ENCODE data around the gene SND1.

SND1 gene

GRCh38 chr7:127928852-127929251 is 276.9 kb downstream of the SND1 start:
- peaks cover 42 to 75% (median 50%) of the 10 kb centered on the region in 11 experiments for H3K36me3 ChIP-seq

GRCh38 chr7:127930341-127931328 is 278.6 kb downstream of the SND1 start:
- TF ChIP-seq Cebpa-rat (IDR thresholded peaks at IDR 0.05) = no peak
- Histone ChIP-seq H3K4me2 (peak overlapping the region in 7 of 11 experiments; percentile 10 to 83 (median 73); a peak in 11 of 22 replicates), H3K36me3 (peaks cover 46 to 68% (median 53%) of the 10 kb centered on the region in 11 experiments), H3K4me1 (peaks cover 31 to 66% (median 50%) of the 10 kb centered on the region in 10 experiments), H3K27me3 (no peaks in the 10 kb centered on the region), H4K20me1 (peaks cover 0 to 54% (median 32%) of the 10 kb centered on the region in 11 experiments; a peak in 14 of 22 replicates), H3K27ac (no peak overlapping the region), H3K4me3 (peak overlapping the region in 1 of 10 experiments; percentile 5; a peak in 1 of 20 replicates), H3K9me3 (replicated peaks in 1 of 11) (peaks cover 17 to 24% (median 18%) of the 10 kb centered on the region in 11 experiments), H3K9ac (no peak overlapping the region; a peak in 1 of 22 replicates)

More at GRCh38 chr7:127928852-127929251, 276.9 kb downstream of the SND1 start:
- H3K27me3 ChIP-seq = no peaks in the 10 kb centered on the region
- TF ChIP-seq Cebpa-rat (IDR thresholded peaks at IDR 0.05) = no peak
- peaks cover 31 to 54% (median 38%) of the 10 kb centered on the region in 10 experiments for H3K4me1 ChIP-seq
- peak overlapping the region in 2 of 11 experiments; percentile 19 to 20; a peak in 2 of 22 replicates for H3K9ac ChIP-seq
- peaks cover 0 to 61% (median 30%) of the 10 kb centered on the region in 11 experiments; a peak in 13 of 22 replicates for H4K20me1 ChIP-seq
- H3K4me3 ChIP-seq = peak overlapping the region in 2 of 10 experiments; percentile 26 to 28; a peak in 2 of 20 replicates
- peak overlapping the region; percentile 19 to 83 (median 69); a peak in 20 of 22 replicates for H3K4me2 ChIP-seq
- H3K9me3 ChIP-seq (replicated peaks in 1 of 11) = peaks cover 17 to 24% (median 18%) of the 10 kb centered on the region in 11 experiments
- no peak overlapping the region for H3K27ac ChIP-seq

- H3K9me3 ChIP-seq (replicated peaks in 1 of 11) = peaks cover 17 to 24% (median 18%) of the 10 kb centered on the region in 11 experiments
- peaks cover 0 to 46% (median 33%) of the 10 kb centered on the region in 11 experiments; a peak in 14 of 22 replicates for H4K20me1 ChIP-seq
- no peak overlapping the region for H3K9ac ChIP-seq
- H3K27me3 ChIP-seq = no peaks in the 10 kb centered on the region
- no peak overlapping the region for H3K4me3 ChIP-seq
- H3K36me3 ChIP-seq = peaks cover 52 to 82% (median 57%) of the 10 kb centered on the region in 11 experiments
- TF ChIP-seq Cebpa-rat (IDR thresholded peaks at IDR 0.05) = no peak
- no peak overlapping the region for H3K27ac ChIP-seq
- no peak overlapping the region for H3K4me2 ChIP-seq
- H3K4me1 ChIP-seq = peaks cover 23 to 72% (median 51%) of the 10 kb centered on the region in 10 experiments
Observed at GRCh38 chr7:127932076-127932475, 280.1 kb downstream of the SND1 start.

- H3K4me2 ChIP-seq = no peak overlapping the region
- no peaks in the 10 kb centered on the region for H3K27me3 ChIP-seq
- H3K9ac ChIP-seq = no peak overlapping the region
- no peak for TF ChIP-seq Cebpa-rat (IDR thresholded peaks at IDR 0.05)
- peaks cover 52 to 87% (median 61%) of the 10 kb centered on the region in 11 experiments for H3K36me3 ChIP-seq
- peaks cover 19 to 68% (median 47%) of the 10 kb centered on the region in 10 experiments for H3K4me1 ChIP-seq
- H3K27ac ChIP-seq = no peak overlapping the region
- peaks cover 17 to 24% (median 18%) of the 10 kb centered on the region in 11 experiments for H3K9me3 ChIP-seq (replicated peaks in 1 of 11)
- no peak overlapping the region for H3K4me3 ChIP-seq
- peaks cover 0 to 47% (median 29%) of the 10 kb centered on the region in 11 experiments; a peak in 14 of 22 replicates for H4K20me1 ChIP-seq
Observed at GRCh38 chr7:127932496-127932895, 280.5 kb downstream of the SND1 start.

GRCh38 chr7:127933146-127933545 is 281.2 kb downstream of the SND1 start:
- H3K27me3 ChIP-seq = no peaks in the 10 kb centered on the region
- H3K36me3 ChIP-seq = peaks cover 52 to 93% (median 68%) of the 10 kb centered on the region in 11 experiments
- H3K9me3 ChIP-seq (replicated peaks in 1 of 11) = peaks cover 17 to 24% (median 18%) of the 10 kb centered on the region in 11 experiments
- TF ChIP-seq Cebpa-rat (IDR thresholded peaks at IDR 0.05) = no peak
- no peak overlapping the region for H3K9ac ChIP-seq
- H3K27ac ChIP-seq = no peak overlapping the region
- H4K20me1 ChIP-seq = peaks cover 0 to 45% (median 23%) of the 10 kb centered on the region in 11 experiments; a peak in 13 of 22 replicates
- H3K4me2 ChIP-seq = no peak overlapping the region
- peaks cover 12 to 61% (median 40%) of the 10 kb centered on the region in 10 experiments for H3K4me1 ChIP-seq
- no peak overlapping the region for H3K4me3 ChIP-seq

- peak overlapping the region in 3 of 11 experiments; percentile 8 to 46 (median 45); a peak in 2 of 22 replicates for H3K4me2 ChIP-seq
- no peaks in the 10 kb centered on the region for H3K27me3 ChIP-seq
- no peak overlapping the region for H3K9ac ChIP-seq
- H3K27ac ChIP-seq = no peak overlapping the region
- peaks cover 58 to 98% (median 78%) of the 10 kb centered on the region in 11 experiments for H3K36me3 ChIP-seq
- no peak overlapping the region for H3K4me3 ChIP-seq
- peaks cover 17 to 24% (median 18%) of the 10 kb centered on the region in 11 experiments for H3K9me3 ChIP-seq (replicated peaks in 1 of 11)
- TF ChIP-seq Cebpa-rat (IDR thresholded peaks at IDR 0.05) = no peak
- H3K4me1 ChIP-seq = peaks cover 0 to 49% (median 29%) of the 10 kb centered on the region in 10 experiments; a peak in 16 of 20 replicates
- peaks cover 0 to 32% (median 13%) of the 10 kb centered on the region in 11 experiments; a peak in 10 of 22 replicates for H4K20me1 ChIP-seq
Observed at GRCh38 chr7:127934711-127935110, 282.7 kb downstream of the SND1 start.

- no peak for TF ChIP-seq Cebpa-rat (IDR thresholded peaks at IDR 0.05)
- Histone ChIP-seq H3K27ac (no peak overlapping the region), H3K4me2 (peak overlapping the region in 6 of 11 experiments; percentile 8 to 61 (median 40); a peak in 10 of 22 replicates), H3K4me3 (no peak overlapping the region), H3K4me1 (peaks cover 4 to 49% (median 33%) of the 10 kb centered on the region in 10 experiments; a peak in 16 of 20 replicates), H4K20me1 (peaks cover 0 to 37% (median 16%) of the 10 kb centered on the region in 11 experiments; a peak in 10 of 22 replicates), H3K9ac (no peak overlapping the region), H3K27me3 (no peaks in the 10 kb centered on the region), H3K36me3 (peaks cover 49 to 98% (median 80%) of the 10 kb centered on the region in 11 experiments), H3K9me3 (replicated peaks in 1 of 11) (peaks cover 10 to 17% (median 13%) of the 10 kb centered on the region in 11 experiments)
Observed at GRCh38 chr7:127935847-127936376, 283.9 kb downstream of the SND1 start.

GRCh38 chr7:127937066-127937680 is 285.2 kb downstream of the SND1 start:
- H3K27ac ChIP-seq = no peak overlapping the region

More at GRCh38 chr7:127937066-127937680, 285.2 kb downstream of the SND1 start:
- peaks cover 42 to 98% (median 70%) of the 10 kb centered on the region in 11 experiments for H3K36me3 ChIP-seq
- no peak overlapping the region for H3K4me3 ChIP-seq
- peaks cover 4 to 60% (median 46%) of the 10 kb centered on the region in 10 experiments; a peak in 17 of 20 replicates for H3K4me1 ChIP-seq
- no peak for TF ChIP-seq Cebpa-rat (IDR thresholded peaks at IDR 0.05)
- H3K27me3 ChIP-seq = no peaks in the 10 kb centered on the region
- peaks cover 0 to 4% (median under 1%) of the 10 kb centered on the region in 11 experiments; a peak in 11 of 22 replicates for H3K9me3 ChIP-seq (replicated peaks in 1 of 11)
- H4K20me1 ChIP-seq = peaks cover 0 to 44% (median 16%) of the 10 kb centered on the region in 11 experiments; a peak in 10 of 22 replicates
- no peak overlapping the region for H3K4me2 ChIP-seq
- H3K9ac ChIP-seq = no peak overlapping the region
